ENCODE results near the gene ALOXE3.

- no peak for TF ChIP-seq CTCF (IDR thresholded peaks at IDR 0.05; ENCODE audit: control extremely low read depth in 1 of 3, insufficient read depth in 1 of 3, low read depth in 1 of 3, low read length in 3 of 3)
- no peak for TF ChIP-seq SUZ12 (IDR thresholded peaks at IDR 0.05; ENCODE audit: low read length)
- no peak for TF ChIP-seq NRF1 (IDR thresholded peaks at IDR 0.05; ENCODE audit: low read depth, low read length)
- TF ChIP-seq PHF8 (conservative IDR thresholded peaks at IDR 0.05; ENCODE audit: low read depth, low read length): no peak
- no peak for TF ChIP-seq SIN3A (conservative IDR thresholded peaks at IDR 0.05 in 1 of 2, IDR thresholded peaks at IDR 0.05 in 1 of 2; ENCODE audit: low read depth in 1 of 2, low read length in 2 of 2)
- no peak for TF ChIP-seq CHD2 (IDR thresholded peaks at IDR 0.05; ENCODE audit: low read length)
- TF ChIP-seq ATF3 (IDR thresholded peaks at IDR 0.05; ENCODE audit: insufficient read depth, low read depth, low read length): 0 out of 2 replicates have a peak, but pooled peaks have one; percentile 6
- no peak; a peak in 1 of 3 replicates for TF ChIP-seq POLR2A (IDR thresholded peaks at IDR 0.05; ENCODE audit: control extremely low read depth in 1 of 2, low read depth in 2 of 2, low read length in 2 of 2)
- no peak for TF ChIP-seq POLR2AphosphoS5 (IDR thresholded peaks at IDR 0.05; ENCODE audit: low read depth, low read length)
- no peak for TF ChIP-seq JUND (IDR thresholded peaks at IDR 0.05; ENCODE audit: low read length)
- TF ChIP-seq RFX5 (IDR thresholded peaks at IDR 0.05; ENCODE audit: borderline replicate concordance, low read depth, low read length): no peak
- TF ChIP-seq EZH2 (IDR thresholded peaks at IDR 0.05; ENCODE audit: low read depth, low read length, severe bottlenecking): no peak
These were observed 45.9 kb upstream of the ALOXE3 start for GRCh38 chr17:8163978-8164814.

All from H1 (cell line).